HG03342 (cell line): ENCODE data around the gene DIRAS3.
"Not testable (repeated sequence)": the region's sequence is repeated elsewhere in the genome, so short reads cannot be mapped to it uniquely, and the experiment has no call there.

Experiments used
- ATAC-seq: cut with Tn5 transposase; IDR thresholded peaks from one replicate; pipeline ENCODE4 v1.9.1; 2021; ENCODE audit warnings: mild to moderate bottlenecking, moderate library complexity; ENCODE audit not compliant: unreplicated experiment

The DIRAS3 gene

DNA sequence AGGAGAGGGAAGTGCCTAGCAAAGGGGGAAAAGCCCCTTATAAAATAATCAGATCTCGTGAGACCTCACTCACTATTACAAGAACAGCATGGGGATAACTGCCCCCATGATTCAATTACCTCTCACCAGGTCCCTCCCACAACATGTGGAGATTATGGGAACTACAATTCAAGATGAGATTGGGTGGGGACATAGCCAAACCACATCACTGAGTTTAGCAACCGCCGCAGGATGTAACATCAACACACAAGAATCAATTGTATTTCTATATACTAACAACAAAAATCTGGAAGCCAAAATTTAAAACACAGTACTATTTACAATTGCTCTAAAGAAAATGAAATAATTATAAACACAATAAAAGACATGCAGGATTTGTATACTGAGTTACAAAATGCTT is 21.9 kb downstream of the DIRAS3 start:
- no peak for ATAC-seq

DNA sequence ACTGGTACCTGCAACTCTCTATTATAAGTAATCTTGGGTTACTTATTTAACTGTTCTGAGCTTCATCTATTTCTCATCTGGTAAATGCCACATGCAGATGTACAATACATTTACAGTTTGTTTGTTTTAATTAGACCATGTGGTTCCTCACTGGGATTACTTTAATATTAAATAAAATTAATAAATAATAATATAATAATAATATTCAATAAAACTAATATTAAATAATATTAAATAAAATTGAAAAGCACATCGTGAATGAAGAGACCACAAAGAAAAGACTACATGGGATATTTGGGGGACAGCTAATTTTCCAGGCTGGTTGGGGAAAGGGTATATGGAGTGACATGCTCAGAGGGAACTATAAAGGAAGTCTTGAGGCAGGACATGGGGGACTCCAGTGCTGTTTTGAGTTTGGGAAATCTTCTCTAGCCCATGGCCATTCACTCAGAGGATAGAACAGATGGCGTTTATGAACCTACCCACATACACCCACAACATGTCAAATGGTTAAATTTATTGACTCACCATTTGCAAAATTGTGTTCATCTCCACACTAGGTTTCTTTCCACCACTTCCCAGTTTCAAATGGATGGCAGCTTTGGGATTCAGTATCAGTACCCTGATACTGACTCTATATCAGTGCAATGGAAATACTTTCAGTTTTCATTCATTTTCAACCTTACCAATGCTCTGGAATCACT is 25.6 kb downstream of the DIRAS3 start:
- no peak for ATAC-seq

DNA sequence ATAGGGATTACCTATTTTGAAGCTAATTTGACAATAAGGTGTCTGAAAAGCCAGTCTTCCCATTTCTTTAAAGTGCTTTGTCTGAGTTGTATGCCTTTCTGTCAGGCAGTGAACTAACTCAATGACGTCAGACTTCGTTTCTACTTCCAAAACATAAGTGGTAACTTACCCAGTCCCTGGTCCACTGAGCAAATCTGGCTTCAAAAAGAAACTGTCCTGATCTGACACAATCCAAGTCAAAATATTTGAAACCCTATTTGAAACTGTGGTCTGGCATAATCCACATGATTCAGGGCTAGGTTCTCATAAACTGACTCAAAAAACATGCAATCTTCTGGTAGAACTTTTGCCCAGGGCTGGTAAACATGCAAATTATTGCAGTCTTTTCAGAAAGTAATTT is 34.0 kb downstream of the DIRAS3 start:
- no peak for ATAC-seq

DNA sequence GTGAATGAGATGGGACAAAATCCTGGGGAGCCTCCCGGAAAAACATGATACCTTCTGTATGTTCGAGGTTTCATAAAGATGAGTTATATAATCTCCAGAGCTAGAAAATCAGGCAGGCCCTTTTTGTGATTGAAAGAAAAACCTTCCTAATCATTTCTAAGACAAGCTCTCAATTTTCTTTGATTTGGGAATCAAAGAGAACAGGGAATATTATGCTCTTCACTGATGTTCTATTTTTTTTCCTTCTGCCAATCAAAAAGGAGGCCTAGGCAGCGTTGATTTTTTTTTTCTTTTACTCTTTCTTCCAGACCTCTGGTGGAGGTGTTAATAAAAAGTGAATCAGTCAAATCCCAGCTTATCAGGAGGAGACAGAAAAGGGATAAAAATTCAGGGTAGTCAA is 34.5 kb downstream of the DIRAS3 start:
- ATAC-seq, result no peak

DNA sequence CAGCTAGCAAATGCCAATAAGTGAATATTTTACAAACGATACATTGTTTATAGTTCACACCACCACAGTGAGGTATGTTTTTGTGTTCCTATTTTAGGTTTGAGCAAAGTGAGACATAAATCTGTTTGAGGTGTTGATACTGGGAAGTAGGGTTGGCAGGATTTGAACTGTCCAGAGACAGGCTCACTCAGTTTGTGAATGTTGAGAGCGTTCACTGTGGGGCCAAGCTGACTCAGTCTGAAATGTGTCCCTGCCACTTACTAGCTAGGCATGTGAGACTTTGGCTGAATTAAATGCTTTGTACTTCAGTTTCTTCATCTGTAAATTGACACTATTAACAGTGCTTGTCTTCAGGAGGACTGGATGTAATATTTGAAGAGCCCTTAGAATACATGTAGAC is 35.1 kb downstream of the DIRAS3 start:
- no peak for ATAC-seq

DNA sequence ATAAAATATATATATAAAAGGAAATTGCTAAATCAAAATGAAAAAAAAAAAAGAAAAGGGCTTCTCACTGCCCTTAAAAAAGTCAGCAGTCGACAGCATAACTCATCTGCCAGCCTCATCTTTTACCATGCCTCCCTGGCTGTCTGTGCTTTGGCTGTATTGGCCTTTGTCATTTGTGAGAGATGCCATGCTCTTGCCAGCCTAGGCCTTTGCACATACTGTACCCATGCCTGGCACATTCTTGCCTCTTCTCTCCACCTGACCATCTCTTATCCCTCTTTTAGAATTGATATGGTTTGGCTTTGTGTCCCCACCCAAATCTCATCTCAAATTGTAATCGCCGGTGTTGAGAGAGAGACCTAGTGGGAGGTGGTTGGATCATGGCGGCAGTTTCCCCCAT is 37.1 kb downstream of the DIRAS3 start:
- ATAC-seq, result no peak

DNA sequence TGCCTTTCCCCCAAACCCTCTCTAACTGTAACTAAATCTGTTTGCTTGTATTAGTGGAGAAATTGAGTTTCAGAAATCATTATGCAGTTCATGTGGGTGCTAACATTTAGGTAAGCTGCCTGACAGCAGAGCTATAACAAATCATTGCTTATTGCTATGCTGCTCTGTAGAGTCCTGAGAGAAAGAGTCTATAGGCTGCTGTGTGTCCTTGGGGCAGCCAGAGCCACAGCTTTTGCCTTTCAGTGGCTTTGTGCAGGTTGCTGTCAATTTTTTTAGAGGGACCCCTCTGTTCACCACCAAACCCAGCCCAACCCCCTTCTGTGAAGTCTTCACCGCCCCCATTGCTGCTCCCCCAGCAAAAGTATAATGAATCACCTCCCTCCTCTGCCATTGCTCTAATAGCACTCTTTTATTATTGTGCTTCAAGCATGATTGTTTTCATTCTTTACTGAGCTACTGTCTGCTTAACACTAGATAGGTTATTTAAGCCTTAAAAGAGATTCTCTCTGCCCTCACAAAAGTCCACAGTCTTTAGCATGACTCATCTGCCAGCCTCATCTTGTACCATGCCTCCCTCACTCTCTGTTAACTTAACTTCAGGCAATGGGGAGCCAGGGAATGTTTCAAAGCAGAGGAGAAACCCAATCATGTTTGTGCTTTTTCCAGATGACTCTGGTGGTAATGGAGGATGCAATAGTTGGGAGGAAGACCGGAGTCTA is 38.6 kb downstream of the DIRAS3 start:
- ATAC-seq, result no peak

DNA sequence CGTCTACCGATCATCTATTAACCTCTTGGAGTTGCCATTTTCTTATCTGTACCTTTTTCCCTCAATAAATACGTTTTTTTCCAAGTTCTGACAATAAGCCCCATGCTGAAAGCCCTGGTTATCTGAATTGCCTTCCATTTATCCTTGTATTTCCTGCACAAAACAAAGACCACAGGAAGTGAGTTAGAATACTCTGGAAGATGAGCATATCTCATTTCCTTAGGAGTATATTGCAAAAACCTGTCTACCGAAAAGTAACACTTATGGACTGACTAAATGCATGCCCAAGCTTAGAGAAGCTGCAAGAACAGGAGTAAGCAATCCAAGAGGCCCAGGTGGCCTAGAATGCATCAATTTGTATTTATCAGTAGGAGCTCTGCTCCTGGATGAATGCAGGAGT is 39.9 kb downstream of the DIRAS3 start:
- no peak for ATAC-seq

DNA sequence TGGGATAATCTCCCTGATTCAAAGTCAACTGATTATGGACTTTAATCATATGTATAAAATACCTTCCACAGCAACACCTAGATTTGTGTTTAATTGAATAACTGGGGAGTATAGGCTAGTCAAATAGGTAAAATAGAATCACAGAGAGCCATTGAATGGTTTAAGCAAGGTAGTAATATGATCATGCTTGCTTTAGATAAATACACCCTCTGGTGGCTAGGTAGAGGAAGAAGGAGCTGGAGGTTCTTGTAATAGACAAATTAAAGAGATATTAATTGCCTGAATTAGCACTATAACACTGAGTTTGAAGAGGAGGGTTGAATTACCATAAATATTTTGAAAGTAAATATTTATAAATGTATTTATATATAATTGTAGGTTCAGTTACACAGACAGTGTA is 40.3 kb downstream of the DIRAS3 start:
- no peak for ATAC-seq

DNA sequence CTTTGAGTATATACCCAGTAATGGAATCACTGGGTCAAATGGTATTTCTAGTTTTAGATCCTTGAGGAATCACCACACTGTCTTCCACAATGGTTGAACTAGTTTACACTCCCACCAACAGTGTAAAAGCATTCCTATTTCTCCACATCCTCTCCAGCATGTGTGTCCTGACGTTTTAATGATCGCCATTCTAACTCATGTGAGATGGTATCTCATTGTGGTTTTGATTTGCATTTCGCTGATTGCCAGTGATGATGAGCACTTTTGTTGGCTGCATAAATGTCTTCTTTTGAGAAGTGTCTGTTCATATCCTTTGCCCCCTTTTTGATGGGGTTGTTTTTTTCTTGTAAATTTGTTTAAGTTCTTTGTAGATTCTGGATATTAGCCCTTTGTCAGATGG is 46.8 kb downstream of the DIRAS3 start:
- ATAC-seq, result not testable (repeated sequence)

DNA sequence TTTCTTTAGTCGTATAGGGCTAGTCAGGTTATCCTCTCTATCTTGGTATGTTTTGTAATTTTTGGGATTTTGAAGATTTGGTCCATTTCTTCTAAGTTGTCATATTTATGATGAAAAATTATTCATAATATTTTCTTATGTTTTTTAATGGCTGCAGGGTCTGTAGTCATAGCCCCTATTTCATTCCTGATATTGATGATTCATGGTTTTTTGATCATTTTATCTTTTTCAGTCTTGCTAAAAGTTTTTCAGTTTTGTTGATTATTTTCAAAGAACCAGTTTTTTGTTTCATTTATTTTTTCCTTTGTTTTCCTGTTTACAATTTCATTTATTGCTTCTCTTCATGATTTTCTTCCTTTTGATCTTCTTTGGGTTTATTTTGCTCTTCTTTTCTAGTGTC is 50.2 kb downstream of the DIRAS3 start:
- ATAC-seq, result no peak

DNA sequence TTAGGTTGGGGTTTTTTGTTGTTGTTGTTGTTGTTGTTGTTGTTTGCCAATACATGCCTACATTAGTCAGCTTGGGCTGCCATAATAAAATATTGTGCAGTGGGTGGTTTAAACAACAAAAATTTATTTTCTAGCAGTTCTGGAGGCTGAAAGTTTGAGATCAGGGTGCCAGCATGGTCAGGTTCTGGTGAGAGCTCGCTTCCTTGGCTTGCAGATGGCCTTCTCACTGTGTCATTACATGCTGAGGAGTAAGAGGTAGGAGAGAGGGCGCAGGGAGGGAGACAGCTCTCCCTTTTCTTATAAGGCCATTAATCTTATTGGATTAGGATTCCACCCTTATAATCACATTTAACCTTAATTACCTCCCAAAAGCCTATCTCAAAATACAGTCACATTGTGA is 52.7 kb downstream of the DIRAS3 start:
- no peak for ATAC-seq
